COLO829 (cell line): ENCODE results near the gene MED14.
"Not testable (repeated sequence)": the region's sequence is repeated elsewhere in the genome, so short reads cannot be mapped to it uniquely, and the experiment has no call there.

ENCODE experiments used
- DNase-seq: peaks from one replicate; pipeline ENCODE4 v3.0.0; 2012; ENCODE audit warnings: low spot score

MED14 gene

DNA sequence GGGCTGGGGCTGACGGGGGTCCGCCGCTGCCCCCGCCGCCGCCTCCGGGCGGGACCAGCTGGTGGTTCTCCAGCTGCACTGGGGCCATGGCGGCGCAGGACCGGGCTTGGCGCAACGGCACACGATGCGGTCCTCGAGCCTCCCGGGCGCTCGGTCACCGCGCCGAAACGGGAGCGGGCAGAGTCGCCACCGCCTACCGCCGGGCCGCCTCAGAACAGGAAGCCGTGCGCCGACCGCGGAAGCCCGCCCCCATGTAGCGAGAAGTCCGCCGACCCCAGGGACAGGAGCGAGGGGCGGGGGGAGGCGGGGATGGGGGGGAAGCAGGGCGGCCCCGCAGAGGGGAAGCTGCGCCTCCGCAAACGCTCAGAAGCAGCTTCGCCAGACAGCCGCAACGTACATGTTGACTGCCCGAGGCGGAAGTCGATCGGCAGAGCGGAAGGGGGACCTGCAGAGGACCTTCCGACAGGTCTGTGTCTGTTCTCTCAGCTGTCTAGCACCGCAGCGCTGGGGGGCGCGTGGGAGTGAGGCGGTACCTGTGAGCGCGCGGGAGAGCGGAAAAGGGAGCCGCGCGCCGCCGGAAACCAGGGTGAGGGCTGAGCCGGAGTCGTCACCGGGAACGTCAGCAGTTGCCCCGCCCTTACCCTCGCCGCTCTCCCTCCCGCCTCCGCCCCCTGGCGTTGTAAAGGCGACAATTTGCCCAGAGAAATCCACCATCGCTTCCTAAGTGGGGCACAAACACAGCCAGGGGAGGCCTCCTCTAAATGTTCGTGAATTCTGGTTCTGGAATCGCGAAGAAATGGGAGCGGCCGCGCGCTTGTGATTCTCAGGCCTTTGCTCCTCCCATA lies at the start of gene MED14:
TSS of gene MED14 (minus strand) at position 218 of the 845 bp plus-strand sequence. CDS start at position 88, 130 bp downstream.
- DNase-seq, result peak; percentile 56

DNA sequence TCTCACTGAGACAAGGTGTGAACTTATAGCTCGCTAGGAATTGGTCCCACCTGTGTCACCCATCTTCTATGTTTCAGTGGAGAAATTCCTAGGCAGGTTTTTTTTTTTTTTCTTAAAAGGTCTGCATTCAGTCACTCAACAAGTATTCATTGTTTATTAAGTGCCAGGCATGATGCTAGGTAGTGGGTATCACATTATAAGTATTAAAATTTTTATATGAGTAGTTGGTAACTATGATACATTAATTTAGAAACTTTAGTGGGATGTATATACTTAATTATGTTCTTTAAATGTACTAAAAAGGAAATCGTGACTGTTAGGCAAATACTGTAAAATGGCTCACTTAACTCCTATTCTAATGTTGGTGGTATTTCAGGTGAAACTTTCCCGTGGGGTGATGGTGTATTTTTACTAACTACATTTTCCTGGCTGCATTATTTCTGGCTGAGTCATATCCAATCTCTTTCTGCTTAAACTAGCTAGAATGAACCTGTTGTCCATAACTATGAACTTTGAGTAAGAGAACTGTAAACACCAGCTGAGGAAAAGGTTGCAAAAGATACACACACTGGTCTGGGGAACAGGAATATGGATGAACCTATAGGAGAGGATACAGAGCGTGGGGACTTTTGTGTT lies 49.3 kb upstream of the MED14 start:
- DNase-seq, result no peak

DNA sequence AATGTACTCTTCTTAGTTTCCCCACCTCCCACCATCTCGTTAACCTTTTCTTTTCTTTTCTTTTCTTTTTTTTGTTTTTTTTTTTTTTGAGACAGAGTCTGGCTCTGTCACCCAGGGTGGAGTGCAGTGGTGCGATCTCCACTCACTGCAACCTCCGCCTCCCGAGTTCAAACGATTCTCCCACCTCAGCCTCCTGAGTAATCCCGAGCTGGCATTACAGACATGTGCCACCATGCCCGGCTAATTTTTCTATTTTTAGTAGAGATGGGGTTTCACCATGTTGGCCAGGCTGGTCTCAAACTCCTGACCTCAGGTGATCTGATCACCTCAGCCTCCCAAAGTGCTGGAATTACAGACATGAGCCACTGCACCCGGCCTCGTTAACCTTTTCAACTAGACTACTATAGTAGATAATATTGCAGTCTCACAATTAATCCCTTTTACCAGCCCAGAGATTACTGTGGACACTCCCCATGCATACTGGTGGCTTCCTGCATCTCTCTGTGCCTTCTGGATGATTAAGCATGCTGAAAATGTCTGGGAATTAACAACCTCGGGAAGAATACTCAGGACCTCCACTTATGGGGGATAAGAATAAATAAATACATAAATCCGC lies 47.4 kb upstream of the MED14 start:
- DNase-seq, result not testable (repeated sequence)

DNA sequence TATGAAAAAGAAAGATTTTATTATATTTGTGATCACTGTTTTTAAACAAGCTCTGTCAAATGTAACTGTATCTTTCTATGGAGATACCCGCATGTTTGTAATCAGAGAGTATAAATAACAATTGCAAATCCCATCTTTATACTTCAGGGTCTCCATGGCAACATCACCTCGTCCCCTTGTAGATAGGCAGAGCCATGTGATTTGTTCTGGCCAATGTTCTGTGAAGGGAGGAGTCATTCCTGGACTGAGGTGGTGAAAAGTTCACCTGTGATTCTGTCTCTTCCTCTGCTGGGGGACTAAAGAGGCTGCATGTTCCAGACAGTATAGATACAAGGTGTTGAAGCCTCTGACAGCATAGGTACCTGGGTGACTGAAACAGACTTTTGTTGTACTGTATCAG lies 45.6 kb upstream of the MED14 start:
- DNase-seq, result no peak

DNA sequence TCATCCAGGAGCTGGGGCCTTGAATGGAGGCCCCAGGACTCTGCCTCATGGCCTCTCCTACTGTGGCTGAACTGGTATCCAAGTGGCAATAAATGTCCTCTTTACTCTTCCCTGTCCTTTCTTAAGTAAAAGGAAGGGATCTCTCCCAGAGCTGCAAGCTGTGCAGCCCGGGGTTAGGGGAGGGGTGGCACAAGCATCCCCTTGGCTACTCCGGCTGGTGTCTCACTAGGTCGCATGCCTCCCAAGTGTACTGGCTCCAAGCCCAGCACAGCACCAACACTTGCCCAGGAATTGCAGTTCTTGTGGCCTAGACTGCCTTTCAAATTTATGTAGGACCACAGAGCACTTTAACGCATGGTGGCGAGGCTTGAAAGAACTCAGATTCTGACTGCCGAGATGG lies 44.7 kb upstream of the MED14 start:
- no peak for DNase-seq

DNA sequence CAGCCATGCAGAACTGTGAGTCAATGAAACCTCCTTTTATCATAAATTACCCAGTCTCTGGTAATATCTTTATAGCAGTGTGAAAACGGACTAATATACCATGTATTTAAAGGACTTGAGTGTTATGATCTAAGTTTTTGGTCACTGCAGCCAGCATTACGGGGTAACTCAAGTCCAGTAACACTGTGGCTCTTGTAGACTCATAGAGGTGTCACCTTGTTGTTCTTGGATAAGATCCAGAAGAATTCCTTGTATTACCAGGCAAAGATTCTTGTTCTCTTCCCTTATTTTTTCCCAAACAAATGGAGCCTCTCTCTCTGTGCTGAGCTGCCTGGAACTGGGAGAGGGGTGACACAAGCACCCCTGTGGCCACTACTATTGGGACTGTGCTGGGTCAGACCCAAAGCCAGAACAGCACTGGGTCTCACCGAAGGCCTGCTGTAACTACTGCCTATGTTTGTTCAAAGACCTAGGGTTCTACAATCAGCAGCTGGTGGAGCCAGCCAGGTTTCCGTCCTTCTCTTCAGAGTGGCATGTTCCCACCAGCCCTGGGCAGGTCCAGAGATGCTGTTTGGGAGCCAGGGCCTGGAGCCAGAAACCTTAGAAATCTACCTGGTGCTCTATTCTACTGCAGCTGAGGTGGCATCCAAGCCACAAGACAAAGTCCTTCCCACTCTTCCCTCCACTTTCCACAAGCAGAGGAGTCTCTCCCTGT lies 43.7 kb upstream of the MED14 start:
- DNase-seq, result no peak

DNA sequence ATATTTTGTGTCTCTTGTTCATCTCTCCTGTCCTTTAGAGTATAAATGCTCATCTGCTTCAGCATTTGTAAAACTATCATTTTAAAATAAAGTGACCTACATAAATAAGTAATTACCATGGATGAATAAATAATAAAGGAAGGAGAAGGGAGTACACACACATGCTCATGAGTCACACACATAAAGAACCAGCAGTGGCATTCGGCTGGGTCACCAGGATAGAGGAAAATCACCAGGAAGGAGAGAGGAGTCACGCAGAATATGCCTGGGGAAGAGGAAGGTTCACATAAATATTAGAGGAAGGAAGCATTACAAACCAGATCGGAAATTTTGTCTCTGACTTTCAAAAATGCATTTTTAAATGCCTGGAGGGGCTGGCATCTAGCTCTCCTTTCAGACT lies 38.5 kb upstream of the MED14 start:
- peak; percentile 40 for DNase-seq

DNA sequence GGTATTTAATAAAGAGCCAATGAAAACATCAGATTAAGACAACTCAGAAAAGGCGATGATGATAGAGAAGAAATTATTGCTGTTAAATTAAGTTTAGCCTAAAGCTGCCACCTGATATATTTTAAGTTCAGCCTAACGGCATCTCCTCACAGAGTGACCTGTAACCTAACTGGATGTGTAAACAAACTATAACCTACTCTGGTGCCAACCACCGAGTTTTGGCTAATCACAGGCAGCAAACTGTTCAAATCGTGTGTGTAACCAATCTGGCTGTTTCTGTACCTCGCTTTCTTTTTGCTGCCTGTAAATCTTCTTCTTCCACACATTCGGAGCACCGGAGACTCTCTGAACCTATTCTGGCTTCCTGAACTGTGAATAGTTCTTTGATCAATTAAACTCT lies 37.8 kb upstream of the MED14 start:
- no peak for DNase-seq

DNA sequence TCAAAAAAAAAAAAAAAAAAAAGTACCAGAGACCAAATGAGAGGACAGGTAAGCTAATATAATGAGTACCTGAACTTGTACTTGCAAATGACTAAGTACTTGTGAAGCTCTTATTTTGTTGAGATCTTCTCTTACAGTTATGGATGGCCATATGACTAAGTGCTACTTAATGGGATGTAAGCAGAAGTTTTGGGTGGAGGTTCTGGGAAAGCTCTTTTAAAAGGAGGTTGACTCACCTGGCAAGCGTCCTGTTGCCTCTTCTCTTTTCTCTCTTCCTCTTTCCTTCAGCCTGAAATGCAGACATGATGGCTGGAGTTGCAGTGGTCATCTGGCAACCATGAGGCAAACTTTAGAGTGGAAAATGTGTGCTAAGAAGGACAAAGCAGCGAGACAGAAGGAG lies 36.9 kb upstream of the MED14 start:
- no peak for DNase-seq

DNA sequence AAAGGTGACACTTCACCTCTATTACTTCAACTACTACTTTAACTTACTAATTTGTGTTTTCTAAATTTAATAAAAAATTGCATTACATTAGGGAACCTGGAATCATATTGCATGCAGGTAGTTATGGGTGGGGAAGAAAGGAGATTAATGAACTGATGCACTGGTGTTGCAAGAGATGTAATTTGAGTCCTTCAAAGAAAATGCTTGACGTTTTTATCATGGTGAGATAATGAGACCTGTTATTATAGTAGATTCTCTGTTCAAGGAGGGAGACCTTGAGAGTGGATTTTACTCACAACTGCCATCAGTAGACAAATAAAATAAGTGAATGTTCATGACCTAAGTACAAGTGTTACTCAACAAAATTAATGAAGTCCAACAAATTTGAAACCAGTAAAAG lies 26.4 kb upstream of the MED14 start:
- DNase-seq, result no peak

DNA sequence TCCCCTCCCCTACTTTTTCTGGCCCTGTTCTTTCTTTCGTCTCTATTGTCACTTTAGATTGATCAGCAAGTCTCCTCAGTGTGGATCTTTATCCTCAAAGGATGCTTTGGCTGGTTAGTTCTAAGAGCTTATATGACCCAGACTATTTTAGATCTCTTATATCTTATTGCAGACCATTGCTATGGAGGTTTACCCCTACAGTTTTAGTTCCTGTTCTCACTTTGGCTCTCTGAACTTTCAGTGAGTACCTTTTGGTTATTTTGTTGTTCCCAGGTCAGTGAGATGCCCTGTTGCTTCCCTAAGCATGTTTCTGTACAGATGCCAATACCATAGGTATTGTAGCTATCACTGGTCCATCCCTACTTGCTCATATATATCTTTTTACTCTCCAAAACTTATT lies 24.0 kb upstream of the MED14 start:
- no peak for DNase-seq

DNA sequence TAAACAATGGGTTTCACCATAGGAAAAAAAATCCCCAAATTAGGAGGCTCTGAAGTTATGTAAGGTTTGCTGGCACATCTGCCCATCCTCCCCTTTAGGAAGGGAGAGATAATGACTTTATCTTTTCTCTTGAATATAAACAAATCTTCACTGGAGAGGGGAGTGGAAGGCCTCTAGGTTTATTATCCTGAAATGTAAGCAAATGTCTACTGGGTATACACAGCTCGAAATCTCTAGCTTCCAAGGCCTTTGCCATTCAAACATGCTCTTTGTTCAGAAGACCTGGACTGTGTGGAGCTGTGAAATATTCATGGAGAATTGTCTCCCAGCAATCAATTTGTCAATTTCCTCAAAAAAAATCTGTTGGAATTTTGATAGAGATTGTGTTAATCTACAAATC lies 21.7 kb upstream of the MED14 start:
- DNase-seq, result no peak

DNA sequence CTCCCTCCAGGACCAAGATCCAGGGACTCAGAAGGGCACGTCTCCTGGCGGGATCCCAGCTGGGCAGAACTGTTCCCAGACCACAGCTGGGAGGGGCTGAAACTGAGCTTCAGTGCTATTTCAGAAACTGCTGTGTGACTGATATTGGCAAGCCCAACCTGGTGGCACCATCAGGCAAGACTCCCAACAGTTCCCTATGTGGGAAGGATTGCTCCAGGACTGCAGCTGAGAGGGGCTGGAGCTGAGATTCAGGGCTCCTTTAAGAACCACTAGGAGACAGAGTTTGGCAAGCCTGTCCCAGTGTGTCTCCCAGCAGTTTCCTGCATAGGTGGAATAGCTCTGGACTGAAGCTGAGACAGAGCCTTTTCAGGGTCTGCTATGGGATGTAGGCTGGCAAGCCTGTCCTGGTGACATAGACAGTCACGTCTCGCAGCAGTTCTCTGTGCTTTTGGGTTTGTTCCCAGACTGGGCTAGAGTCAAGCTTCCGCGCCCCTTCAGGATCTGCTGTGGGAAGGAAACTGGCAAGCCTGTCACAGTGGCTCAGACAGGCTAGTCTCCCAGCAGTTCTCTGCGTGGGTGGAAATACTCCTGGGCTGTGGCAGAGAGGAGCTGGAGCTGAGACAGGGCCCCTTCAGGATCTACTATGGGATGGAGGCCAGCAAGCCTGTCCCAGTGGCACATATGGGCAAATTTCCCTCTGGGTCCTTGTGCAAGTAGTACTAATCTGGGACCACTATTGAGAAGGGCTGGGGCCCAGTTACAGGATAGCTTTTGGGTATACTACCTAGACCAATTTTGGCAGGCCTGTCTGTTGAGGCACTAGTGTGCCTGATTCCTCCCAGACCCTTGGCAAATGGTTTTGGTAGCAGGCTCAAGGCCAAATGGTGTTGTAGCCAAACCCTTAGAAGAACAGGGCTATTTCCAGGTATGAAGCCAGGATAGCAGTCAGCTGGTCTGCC lies 20.2 kb upstream of the MED14 start:
- no peak for DNase-seq

DNA sequence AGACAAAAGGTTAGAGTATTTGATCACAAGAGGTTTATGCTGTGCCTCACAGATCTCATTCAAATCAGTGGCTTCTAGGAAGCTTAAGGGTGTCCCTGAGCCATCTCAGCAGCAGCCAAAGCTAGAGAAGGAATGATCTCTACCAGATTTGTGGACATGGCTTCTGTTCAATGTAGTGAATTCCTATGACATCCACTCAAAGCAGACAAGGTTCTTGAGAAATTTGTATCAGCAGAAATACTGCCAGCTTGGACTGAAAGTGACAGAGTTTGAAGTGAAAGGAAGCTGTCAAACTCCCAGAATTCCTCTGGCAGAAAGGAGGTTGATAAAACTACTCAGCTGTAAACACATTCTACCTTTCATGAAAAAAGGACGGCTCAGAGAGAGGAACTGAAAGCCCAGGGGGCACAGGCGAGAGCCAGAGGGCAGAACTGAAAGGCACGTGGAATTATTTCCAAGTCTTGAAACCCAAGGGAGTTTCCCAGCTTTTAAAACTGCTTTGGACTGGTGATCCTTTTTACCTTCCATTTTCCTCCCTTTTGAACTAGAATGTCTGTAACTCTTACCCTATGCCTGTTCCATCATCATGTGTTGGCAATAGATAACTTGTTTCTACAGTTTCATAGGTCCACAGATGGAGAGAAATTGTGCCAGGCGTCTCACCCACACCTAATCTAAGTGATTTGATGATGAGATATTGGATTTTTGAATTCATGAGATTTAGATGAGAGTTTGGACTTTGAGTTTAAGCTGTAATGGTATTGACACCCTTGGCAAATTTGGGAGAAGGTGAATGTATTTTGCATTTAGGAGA lies 14.5 kb upstream of the MED14 start:
- no peak for DNase-seq

DNA sequence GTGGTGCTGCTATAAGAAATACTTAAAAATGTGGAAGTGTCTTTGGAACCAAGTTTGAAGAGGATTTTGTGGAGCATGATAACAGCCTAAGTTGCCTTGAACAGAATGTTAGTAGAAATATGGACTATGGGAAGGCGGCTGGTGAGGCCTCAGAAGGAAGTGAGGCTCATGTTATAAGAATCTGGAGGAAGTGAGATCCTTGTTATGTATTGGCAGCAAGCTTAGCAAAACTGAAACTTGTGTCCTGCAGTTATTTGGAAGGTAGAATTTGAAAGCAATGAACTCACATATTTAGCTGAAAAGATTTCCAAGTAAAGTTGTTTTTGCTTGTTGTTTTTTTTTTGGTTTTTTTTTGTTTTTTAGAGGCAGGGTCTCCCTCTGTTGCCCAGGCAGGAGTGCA lies 13.6 kb upstream of the MED14 start:
- DNase-seq, result no peak

DNA sequence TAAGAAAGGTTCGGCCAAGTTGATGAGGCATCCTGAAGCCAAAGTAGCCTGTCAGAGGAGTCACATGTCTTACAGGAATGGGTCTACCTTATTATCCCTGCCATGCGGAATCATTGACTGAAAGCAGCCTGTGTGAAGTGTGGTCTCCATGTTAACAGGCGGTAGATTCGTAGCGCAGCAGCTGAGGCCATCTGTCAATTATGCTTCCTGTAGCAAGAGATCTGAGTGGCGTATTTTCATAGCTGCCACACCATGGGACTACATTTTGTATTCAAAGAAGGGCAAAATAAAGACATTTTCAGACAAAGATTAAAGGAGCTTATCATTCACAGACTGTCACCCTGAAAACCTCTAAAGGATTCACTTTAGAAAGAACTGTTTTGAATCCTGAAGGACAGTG lies 11.2 kb upstream of the MED14 start:
- no peak for DNase-seq

DNA sequence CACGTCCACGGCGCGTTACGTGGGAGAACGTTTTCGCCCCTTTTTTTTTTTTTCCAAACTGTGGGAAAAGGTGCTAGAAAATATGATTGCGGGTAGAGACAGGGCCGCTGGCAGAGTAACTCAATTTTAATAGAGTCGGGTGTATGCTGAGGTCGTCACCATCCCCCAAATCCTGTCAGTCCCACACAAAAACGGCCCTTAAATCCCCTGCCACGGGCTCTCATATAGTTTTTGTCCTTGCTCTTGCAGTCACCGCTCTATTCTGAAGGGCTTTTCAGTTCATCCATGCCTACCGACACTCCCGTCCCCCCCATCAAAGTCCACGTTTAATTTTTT lies 796 bp upstream of the MED14 start:
- DNase-seq, result no peak

DNA sequence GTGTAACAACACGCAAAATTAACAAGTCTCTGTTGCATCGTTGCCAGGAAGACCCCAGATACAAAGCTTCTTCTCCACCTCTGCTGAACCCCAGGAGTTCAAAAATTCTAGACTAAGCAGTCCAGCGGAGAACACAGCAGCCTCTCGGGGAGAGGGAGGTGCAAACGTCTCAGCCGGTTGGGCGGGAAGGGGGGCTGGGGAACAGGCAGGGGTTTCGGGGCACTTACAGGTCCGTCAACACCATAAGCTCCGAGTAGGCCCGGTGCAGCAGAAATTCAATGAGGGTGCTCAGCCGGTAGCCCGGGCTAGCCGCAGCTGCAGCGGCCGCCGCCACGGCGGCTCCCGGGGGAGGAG lies 394 bp downstream of the MED14 start:
- no peak for DNase-seq

DNA sequence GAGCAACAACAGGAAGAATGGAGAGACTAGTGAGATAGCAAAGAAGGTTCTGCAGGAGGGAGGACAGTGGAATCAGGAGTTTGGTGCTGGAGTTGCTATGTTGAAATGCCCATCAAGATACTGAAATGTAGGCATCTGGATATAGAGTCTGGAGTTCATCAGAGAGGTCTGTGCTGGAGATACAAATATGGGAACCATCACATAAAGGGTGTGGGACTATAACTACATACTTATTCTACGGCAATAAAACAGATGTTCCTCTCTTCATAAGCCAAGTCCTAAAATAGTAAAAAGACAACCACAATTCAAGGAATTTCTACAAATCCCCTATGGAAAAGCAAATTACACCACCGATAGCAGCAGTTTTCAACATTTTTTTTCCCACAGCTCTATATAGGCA lies 1.6 kb downstream of the MED14 start:
- DNase-seq, result no peak

DNA sequence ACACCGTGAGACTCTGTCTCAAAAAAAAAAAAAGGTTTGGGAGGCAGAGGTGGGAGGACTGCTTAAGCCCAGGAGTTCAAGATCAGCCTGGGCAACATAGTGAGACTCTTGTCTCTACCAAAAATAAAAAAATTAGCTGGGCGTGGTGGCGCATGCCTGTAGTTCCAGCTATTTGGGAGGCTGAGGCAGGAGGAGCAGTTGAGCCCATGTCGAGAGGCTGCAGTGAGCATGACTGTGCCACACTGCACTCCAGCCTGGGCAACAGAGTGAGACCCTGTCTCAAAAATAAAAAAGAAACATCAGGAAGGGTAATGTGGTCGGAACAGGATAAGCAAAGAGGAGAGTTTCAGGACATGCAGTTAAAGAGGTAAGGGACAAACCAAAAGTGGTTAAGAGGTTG lies 2.8 kb downstream of the MED14 start:
- not testable (repeated sequence) for DNase-seq
